ENCODE results near the gene MACF1.
A peak's percentile ranks its signal among the peaks of the same experiment; 100 is the strongest.

Gene MACF1

DNA sequence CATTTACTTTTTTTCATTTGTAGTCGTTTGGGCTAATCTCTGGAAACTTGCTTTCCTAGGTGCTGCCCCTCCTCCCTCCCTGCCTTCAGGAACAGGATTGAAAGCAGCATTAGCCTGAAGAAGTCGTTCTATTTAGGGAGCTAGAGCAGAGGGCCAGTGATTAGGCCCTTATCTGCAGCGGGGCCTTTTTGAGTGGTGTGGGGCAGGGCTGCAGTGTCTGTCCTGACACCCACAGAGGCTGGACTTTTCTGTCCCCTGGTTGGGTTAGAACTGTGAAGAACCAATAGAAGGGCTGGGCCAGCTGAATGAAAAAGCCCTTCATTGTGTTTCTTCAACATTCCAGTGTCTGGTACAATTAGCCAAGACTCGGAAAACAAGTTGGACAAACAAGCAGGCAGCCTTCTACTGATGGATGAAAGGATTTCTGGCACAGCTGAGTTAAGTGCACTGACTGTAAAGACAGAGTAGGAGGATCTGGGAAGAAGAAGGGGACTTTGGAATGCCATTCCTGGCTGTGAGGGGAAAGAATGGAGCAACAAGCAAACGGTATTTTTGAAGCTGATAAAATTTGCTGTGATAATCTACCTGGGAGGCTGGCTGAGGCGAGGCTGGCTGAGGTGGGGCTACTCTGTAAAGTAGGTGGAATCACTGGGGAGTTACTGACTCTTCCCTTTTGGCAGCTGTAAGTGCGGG, 9.7 kb downstream of the MACF1 start:
- DNase-seq = no peak

DNA sequence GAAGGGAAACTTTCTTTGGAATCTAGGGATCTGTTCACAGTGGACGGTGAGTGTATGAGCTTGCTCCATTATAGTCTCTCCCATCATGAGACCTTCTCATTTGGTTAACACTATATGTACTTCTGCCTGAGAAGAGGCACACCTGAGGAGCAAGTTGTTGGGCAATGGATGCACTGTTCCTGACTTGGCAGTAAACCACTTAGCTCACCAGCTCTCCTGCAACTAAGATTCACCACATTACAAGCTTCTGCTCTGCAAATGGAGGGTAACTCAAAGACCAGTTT, 10.2 kb downstream of the MACF1 start:
- DNase-seq = no peak

DNA sequence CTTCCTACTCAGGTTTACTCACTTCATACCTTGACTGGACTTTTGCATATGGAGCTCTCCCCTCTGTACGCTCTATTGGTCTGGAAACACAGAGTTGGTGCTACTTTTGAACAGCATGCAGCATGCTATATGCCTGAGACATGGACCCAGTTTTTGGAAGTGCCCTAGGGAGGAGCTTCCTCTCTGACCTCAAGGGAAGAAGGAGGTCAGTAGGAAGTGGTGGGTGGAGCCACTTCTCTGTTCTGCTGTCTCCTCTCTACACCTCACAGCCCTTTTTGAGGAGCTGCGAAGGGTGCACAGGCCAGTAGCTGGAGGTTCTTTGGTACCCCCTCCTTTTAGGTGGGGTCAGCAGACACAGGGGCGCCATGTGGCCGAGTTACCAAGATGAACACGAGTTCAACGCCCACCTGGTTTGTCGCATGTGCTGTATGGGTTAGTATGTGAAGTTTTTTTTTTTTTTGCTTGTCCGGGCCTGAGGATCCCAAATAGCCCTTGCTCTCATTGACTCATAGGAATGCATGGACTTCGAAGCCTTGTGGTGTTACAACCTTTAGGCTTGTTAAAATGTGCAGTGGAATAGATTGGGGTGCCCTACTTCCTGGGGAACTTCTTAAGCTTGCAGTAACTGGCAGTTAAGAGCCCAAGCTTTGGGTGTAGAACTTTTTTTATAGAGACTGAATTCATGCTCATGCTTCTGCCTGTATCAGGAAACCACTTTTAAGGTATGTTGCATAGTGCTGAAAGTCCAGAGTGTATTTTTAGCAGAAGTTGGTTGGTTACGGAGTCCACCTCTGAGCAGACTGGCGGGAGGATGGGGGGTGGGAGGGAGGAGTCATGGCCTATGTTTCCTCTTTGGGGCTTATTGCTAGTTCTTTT, 10.7 kb downstream of the MACF1 start:
- no peak for DNase-seq

DNA sequence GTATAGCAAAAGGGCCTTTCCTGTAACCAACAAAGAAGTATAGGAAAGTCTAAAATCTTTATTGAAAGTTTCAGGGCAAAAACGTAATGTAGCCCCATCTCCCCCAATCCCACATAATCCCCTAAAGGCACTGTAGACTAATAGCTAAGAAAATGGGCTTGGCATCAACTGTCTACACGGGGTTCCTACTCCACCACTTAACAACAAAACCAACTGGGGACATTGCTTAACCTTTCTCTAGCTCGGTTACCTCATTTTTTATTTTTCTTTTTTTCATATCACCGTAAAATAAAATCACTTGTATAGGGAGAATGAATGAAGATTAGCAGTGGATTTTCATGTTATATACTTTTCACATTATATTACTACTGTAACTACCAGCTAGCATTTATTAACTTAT, 12.3 kb downstream of the MACF1 start:
- no peak for DNase-seq

DNA sequence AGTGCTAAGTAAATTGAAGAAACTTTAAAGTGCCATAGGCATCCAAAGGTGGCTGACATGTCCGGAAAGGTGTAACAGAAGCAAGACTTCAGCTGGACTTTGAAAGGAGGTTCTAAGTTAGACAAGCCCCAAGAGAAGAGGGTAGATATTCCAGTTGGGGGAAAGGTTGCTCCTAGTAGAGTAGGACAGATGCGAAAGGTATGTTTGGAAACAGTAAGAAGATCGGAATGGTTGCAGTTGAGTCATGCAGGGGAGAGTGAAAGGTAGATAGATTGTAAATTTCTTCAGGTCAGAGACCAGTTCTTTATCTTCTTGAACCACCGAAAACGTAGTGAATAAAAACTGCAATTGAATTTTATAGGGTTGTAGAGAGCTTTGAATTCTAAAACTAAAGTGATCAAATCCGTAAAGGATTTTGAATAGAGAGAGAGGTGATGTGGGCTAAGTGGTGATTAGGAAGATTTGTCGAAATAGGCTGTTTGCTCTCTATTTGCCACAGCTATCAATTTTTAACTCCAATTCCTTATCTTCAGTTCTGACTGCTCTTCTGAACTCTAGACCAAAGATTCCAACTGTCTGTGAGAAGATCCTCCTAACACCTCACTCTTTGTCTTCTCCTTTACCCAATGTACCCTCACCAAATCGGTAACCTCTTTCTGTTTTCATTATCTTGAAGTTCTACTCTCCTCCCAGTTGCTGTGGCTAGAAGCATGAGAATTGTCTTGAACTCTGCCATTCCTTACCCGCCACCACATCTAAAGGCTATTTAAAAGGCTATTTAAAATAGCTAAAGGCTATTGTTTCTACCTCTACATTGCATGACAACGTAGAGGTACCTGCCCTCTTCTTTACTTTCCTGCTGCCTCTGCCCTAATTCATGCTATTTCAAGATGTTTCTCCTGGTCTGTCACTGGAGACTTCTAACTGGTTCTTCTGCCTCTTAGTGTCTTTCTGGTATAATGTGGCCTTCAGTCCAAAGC, 16.7 kb downstream of the MACF1 start:
- DNase-seq = no peak

DNA sequence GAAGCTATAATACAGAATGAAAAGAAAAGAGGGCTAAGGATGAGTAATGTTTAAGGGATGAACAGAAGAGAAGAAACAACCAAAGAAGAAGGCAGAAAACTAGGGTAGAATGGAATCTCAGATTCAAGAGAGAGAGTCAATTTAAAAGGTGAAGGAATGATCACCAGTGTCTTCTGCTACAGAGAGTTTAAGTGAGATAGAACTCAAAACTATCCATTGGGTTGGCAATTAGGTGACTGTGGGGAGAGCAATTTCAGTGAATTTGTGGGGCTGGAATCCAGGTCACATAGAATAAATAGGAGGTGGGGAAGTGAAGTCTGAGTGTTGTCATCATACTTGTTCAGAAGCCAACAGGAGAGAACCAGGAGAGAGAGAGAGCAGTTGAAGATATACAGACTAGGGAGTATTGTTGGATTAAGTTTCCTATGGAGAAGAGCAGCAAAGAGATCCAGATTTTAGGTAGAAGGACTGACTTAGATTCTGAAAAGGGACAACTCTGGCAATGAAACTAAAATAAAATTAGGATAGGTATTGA, 19.9 kb downstream of the MACF1 start:
- no peak for DNase-seq

DNA sequence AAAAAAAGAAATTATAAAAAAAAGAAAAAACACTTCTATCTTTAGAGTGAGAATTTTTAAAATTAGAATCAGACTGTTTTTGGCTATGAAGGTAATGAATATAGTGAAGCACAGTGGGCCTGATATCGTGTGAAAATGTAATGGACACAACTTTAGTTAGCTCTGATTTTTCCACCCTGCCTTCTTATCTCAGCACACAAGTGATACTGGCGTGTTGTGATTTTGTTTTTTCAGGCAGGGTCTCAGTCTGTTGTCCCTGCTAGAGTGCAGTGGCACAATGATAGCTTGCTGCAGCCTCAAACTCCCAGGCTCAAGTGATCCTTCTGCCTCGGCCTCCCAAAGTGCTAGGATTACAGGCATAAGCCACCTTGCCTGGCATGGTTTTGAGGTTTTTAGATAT, 22.3 kb downstream of the MACF1 start:
- no peak for DNase-seq

DNA sequence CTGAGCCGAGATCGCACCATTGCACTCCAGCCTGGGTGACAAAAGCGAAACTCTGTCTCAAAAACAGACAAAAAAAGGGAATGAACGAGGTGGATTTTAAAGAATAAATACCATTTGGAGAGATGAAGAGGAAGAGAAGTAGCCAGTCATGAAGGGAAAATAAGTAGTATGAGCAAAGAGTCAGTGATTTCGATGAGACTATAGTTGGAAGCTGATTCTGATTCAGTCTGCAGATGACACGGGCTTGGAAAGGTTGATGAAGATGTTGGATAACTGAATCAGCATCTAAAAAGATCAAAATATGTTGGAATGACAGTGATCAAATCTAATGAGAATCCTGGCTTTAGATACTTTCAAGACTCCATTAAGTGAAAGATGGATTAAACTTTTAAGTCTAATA, 23.8 kb downstream of the MACF1 start:
- no peak for DNase-seq

DNA sequence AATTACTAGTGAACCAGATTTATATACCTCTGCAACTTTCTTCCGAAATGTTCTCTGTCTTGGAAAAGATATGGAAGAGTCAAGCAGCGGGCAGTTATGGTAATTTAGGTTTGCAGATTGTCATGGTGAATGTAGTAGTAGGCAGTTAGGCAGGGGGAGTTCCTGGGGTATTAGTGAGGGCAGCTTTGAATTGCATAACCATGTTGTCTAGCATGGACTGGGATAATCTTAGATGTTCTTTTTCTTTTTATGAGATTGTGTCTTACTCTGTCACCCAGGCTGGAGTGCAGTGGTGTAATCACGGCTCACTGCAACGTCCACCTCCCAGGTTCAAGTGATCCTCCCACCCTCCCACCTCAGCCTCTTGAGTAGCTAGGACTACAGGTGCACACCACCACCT, 25.0 kb downstream of the MACF1 start:
- DNase-seq = no peak

DNA sequence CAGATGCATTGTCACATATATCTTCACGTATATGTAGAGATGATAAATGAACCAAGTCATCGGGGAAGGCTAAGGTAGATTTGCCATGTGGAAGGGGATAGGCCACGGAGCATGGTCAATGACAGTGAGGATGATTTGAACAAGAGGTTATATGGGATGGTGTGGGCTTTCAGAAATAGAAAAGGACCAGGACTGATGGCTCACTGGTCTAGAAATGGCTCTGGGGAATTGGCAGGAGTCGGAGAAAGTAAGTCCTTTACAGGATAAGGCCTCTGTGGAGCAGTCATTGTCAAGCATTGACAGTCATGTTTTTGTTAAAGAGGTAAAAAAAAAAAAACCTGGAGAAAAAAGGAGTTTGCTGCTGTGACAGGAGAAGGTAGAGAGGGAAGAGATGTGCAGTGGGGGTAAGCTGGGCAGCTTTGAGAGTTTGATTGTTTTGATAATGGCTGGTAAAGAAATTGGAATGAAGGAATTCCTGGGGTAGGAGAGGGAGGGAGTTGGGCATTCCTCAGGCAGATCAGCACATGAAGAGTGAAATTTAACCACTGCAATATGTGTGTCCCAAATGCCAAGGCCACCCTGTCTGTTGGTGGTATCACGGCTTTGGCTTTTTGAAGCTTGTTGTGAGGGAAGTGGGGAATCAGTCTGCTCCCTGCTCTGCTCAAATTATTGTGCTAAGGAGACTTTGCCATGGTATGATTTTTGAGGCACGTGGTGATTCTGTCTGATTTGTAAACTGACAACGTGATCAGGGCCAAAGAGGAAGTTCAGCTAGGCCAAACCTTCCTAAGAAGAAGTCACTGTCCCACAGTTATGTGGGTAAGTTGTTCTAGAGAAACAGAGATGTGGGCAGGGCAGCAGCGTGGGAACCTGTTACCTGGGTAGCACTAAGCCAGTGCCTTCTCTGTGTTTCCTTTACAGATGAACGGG, 26.0 kb downstream of the MACF1 start:
- DNase-seq = peak; percentile 51

DNA sequence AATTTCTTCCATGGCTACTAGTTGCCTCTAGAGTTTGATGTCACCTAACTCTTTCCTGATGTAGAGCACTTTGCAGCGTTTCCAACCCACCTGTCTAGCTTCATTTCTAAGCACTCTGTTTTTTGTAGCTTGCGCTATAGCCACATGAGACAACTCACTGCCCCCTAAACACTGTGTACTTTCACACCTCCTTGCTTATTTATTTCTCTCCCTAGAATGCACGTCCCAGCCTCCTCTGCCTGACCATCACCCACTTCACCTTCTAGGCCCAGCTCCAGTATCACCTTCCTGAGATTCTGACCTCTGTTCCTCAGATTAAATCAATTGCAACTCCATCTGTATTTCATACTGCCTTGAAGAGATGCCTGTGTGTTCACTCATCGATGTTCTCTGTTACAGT, 32.5 kb downstream of the MACF1 start:
- no peak for DNase-seq

DNA sequence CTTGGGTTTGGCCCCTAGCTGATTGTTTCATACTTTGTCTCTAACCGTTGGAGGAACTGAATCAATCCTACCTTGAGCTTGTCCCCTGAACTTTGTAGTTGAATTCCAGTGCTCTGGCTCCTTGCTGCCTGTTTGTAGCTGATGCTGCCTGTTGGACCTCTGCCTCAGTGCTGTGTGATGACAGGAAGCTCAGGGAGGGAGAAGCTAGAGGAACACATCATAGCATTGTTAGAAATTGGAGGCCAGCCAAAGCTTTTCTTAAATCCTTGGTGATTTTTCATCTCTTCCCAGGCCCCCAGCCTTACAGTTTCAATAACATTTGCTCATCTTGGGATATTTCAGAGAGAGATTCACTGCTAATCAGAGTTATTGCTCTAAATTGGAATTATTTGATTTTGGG, 34.0 kb downstream of the MACF1 start:
- no peak for DNase-seq

DNA sequence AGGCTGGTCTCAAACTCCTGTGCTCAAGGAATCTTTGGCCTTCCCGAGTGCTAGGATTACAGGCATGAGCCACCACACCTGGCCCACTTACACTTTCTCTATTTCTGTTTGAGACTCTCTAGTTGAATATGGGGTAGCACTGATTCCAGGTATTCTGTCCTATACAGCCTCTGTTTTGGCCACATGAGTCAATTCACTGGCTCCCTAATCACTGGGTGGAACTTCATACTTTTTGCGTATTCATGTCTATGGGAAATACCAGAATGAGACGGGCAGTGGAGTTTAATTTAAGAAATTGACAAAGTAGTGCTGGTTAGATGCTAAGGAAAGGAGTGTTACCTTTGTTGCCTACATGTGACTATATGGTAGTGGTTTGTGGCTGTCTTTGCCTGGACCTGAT, 35.5 kb downstream of the MACF1 start:
- DNase-seq = no peak

DNA sequence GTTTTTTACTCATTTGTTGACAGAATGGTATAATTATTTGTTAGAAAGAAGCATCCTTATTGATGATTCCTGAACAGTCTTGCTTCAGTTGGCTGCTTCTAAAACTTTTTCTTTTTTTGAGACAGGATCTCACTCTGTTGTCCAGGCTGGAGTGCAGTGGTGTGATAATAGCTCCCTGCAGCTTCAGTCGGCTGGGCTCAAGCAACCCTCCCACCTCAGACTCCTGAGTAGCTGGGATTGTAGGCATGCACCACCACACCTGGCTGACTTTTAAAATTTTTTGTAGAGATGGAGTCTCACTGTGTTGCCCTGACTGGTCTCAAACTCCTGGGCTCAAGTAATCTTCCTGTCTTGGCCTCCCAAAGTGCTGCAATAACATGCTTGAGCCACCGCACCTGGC, 38.8 kb downstream of the MACF1 start:
- DNase-seq = no peak

DNA sequence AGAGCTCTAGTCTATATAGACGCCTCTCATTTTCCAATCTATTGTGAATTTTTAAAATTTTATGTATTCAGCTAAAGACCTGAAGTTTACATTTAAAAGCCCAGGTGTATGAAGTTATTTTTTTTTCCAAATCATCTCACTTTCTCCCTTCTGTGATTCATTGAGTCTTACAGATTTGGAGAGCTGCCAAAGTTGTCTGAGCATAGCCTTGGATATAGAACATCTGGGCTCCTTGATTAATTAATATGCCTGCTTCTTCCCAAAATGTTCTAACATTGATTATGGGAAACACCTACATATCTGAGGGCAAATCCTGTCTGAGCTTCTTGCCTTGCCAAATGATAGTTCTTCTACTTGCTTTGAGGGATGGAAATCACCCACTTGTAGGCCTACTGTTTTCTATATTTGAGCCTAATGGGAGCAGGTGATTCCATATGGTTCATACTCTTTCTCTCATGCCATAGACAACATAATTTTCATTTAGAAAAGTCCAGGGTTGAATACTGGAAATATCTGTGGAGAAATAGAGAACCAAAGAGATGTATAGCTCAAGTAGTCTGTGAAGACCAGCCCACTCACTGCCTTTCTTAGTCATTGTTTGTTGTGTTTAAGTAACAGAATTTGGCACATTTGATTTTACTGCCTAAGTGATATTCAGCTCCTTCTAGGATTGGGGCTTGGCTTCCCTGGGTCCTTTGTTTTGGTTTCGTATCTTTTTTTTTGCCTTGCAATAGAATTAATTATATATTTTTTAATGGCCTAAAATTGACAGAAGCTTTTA, 46.2 kb downstream of the MACF1 start:
- peak; percentile 24 for DNase-seq

DNA sequence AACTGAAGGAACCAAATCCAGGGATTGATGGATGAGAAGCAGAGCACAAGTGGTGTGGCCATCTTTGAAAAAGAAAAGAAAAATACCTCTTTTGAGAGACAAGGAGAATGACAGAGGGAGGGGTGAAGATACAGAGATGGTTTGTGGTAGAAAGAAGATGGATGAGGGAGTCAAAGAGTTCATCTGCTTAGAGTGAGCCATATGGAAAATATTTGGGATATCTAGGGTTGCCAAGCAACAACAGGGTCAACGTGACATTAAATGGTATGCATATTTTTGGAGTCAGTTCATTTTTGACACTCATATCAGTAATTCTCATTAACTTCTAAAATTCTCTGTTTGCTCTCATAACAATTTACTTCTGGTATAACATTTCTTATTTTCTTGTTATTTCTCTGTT, 50.7 kb downstream of the MACF1 start:
- no peak for DNase-seq

DNA sequence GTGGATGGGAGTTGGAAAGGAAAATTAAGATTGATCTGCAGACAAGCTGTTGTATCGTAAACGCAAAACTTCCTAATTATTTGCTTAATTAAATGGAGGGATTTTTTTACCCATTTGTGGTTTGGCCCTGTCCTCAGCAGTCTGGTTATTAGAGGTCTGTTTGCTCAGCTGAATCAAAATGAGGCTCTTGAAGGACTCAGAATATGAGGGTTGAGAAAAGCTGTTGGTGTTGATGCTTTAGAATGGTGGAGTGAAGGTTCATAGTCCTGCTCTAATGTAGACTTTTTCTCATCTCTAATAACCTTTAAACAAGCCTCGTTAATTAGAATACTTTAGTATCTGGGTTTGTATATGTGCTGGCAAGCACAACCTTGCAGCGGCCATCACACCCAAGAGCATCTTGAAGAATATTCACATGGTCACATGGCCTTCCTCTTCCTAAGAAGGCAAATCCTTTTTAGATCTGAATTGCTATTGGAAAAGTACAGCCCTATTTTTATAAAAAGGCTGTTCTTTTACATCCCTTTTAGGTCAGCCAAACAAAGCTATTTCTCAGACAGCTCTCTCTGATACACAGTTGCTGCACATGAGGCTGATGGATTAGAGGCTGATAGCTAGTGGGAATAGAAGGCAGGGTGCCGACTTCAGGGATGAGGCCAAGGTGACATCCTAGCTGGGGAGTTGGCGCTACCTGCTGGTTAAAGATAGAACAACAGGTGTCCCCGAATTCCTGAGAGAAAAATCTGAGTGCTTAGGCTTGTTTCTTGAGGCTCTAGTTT, 53.8 kb downstream of the MACF1 start:
- DNase-seq = peak; percentile 75

DNA sequence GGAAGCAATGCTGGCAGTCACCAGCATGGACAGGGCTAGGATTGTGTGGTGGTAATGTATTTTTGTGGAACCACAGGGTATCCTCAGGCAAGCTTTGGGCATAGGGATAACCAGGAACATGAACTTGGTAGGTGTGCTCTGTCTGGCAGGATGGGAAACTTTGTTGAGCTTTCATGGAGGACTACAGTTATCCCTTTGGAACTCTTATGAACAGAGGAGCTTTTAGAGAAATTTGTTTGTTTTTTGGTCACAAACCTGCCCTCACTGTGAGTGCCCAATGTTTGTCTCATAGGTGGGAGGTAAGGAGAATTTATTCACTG, 54.4 kb downstream of the MACF1 start:
- DNase-seq = no peak

DNA sequence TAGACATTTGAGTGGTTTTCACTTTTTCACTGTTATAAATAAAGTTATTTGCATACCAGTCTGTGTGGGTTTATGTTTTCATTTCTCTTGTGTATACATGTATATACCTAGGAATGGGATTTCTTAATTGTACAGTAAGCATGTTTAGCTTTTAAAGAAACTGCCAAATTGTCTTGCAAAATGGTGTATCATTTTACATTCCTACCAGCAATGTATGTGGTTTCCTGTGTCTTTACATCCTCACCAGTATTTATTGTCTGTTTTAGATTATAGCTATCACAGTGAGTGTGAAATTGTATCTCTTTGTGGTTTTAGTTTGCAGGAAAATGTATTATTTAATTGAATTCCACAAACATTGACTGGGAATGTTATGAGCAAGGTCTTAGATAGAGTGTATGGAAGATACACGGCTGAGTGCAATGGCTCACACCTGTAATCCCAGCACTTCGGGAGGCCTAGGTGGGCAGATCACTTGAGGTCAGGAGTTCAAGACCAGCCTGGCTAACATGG, 57.3 kb downstream of the MACF1 start:
- DNase-seq = no peak

DNA sequence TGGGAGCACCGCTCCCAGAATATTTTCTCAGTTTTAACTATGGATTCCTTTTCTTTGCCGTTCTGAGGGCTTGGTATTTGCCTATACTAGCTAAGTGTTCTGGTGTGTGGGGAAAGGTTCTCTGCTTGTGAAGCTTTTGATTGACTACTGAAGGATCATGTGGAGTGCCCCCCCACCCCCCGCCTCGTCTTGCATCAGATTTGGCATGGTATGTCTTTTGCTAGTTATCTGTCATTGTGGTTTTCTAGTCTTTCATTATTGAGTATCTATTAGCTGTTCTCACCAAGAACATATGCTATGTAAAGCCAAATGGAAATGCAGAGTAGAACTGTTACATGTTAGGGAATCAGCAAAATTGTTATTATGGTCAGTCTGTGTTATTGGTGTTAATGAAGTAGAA, 58.3 kb downstream of the MACF1 start:
- DNase-seq = no peak
